TTC549 (cell line): ENCODE measurements around the gene TRIM50.
"Not testable (repeated sequence)": the region's sequence is repeated elsewhere in the genome, so short reads cannot be mapped to it uniquely, and the experiment has no call there.

Experiments used
- FAIRE-seq: peaks from 2 replicates; lab custom pipeline; 2012; peaks lifted over from hg19 to GRCh38; lab: Jason Lieb, UNC

The TRIM50 gene

GRCh38 chr7:73313521-73313906, 14.4 kb downstream of the TRIM50 start:
- no peak for FAIRE-seq

- FAIRE-seq, result no peak
Observed at GRCh38 chr7:73312831-73313520, 14.9 kb downstream of the TRIM50 start.

- FAIRE-seq, result not testable (repeated sequence)
Observed at GRCh38 chr7:73311421-73311820, 16.5 kb downstream of the TRIM50 start.

- no peak for FAIRE-seq
Observed at GRCh38 chr7:73308665-73309214, 19.1 kb downstream of the TRIM50 start, which contains the start of gene NSUN5. Gene NSUN5, minus strand, starts transcription at chr7:73308826. Its CDS starts 36 bp downstream, at chr7:73308790.

GRCh38 chr7:73308074-73308664, 19.7 kb downstream of the TRIM50 start:
- FAIRE-seq, result no peak

GRCh38 chr7:73307436-73307835, 20.4 kb downstream of the TRIM50 start:
- FAIRE-seq, result no peak

- FAIRE-seq, result not testable (repeated sequence)
Observed at GRCh38 chr7:73304612-73305387, 23.1 kb downstream of the TRIM50 start.

GRCh38 chr7:73304071-73304470, 23.8 kb downstream of the TRIM50 start:
- FAIRE-seq, result no peak

GRCh38 chr7:73303546-73303945, 24.3 kb downstream of the TRIM50 start:
- FAIRE-seq, result no peak

- not testable (repeated sequence) for FAIRE-seq
Observed at GRCh38 chr7:73302846-73303245, 25.0 kb downstream of the TRIM50 start.

- not testable (repeated sequence) for FAIRE-seq
Observed at GRCh38 chr7:73301108-73301507, 26.8 kb downstream of the TRIM50 start.

GRCh38 chr7:73299812-73300211, 28.1 kb downstream of the TRIM50 start:
- not testable (repeated sequence) for FAIRE-seq

GRCh38 chr7:73297706-73298105, 30.2 kb downstream of the TRIM50 start:
- FAIRE-seq, result not testable (repeated sequence)

- not testable (repeated sequence) for FAIRE-seq
Observed at GRCh38 chr7:73297235-73297634, 30.6 kb downstream of the TRIM50 start.

- not testable (repeated sequence) for FAIRE-seq
Observed at GRCh38 chr7:73277210-73277609, 50.7 kb downstream of the TRIM50 start.

GRCh38 chr7:73267813-73268212, 60.1 kb downstream of the TRIM50 start:
- not testable (repeated sequence) for FAIRE-seq

- not testable (repeated sequence) for FAIRE-seq
Observed at GRCh38 chr7:73266719-73267368, 61.0 kb downstream of the TRIM50 start.
